Endodermal cell (in vitro differentiated cells): ENCODE measurements around the gene TTC21A. TPM values are rescaled to one million over a fixed set of nuclear protein-coding genes. Genes with fewer than 3 reads are reported as not detected.

Source experiments
- DNase-seq: peaks from one replicate; pipeline ENCODE4 v3.0.0-alpha.2; 2017
- H3K27ac ChIP-seq: 2 replicates; pipeline ENCODE4 v1.5.1; 2013; ENCODE audit warnings: mild to moderate bottlenecking, low read depth, low read length, moderate library complexity
- H3K27me3 ChIP-seq: 2 replicates; pipeline ENCODE4 v1.6.1; 2013; ENCODE audit warnings: mild to moderate bottlenecking, low read length, moderate library complexity; ENCODE audit not compliant: insufficient read depth, control insufficient read depth, poor library complexity, severe bottlenecking
- H3K36me3 ChIP-seq: 2 replicates; pipeline ENCODE4 v1.7.0; 2013; ENCODE audit warnings: mild to moderate bottlenecking, low read length, moderate library complexity; ENCODE audit not compliant: control insufficient read depth, insufficient read depth
- H3K4me1 ChIP-seq: one replicate; pipeline ENCODE4 v1.7.0; 2013; ENCODE audit warnings: low read length; ENCODE audit not compliant: control insufficient read depth, insufficient read depth
- H3K4me3 ChIP-seq: 2 replicates; pipeline ENCODE4 v1.5.1; 2013; ENCODE audit warnings: mild to moderate bottlenecking, low read length, moderate library complexity
- H3K9ac ChIP-seq: 2 replicates; pipeline ENCODE4 v1.6.1; 2013; ENCODE audit warnings: mild to moderate bottlenecking, low read length, moderate library complexity; ENCODE audit not compliant: poor library complexity, severe bottlenecking; ENCODE audit errors: extremely low read depth
- H3K9me3 ChIP-seq: 2 replicates; pipeline ENCODE4 v1.6.1; 2013; ENCODE audit warnings: mild to moderate bottlenecking, low read length, moderate library complexity; ENCODE audit not compliant: control insufficient read depth
- H3K27ac Mint-ChIP-seq: 2 replicates; pipeline ENCODE4 v1.8.0; 2020; ENCODE audit warnings: mixed read lengths
- H3K27me3 Mint-ChIP-seq: 2 replicates; pipeline ENCODE4 v1.8.0; 2021; ENCODE audit warnings: mild to moderate bottlenecking, mixed read lengths; ENCODE audit not compliant: insufficient read depth
- H3K36me3 Mint-ChIP-seq: 2 replicates; pipeline ENCODE4 v1.8.0; 2020; ENCODE audit warnings: low read depth, mixed read lengths
- H3K4me1 Mint-ChIP-seq: 2 replicates; pipeline ENCODE4 v1.8.0; 2020; ENCODE audit warnings: mixed read lengths
- H3K4me3 Mint-ChIP-seq: 2 replicates; pipeline ENCODE4 v1.8.0; 2020; ENCODE audit warnings: mild to moderate bottlenecking, moderate library complexity, mixed read lengths
- H3K9me3 Mint-ChIP-seq: 2 replicates; pipeline ENCODE4 v1.8.0; 2020; ENCODE audit warnings: mild to moderate bottlenecking, mixed read lengths
- CTCF ChIP-seq: fragments of 200-600 bp; sonication (generic); conservative IDR thresholded peaks from 2 replicates; pipeline ENCODE4 v1.5.0; 2021; ENCODE audit warnings: antibody characterized with exemption, mild to moderate bottlenecking
- WGBS, 2 experiments: methylation state at CpG; one replicate each; pipeline versions ENCODE4 v1.1.5 to v1.1.7; 2013; ENCODE audit warnings: missing lambda C conversion rate in 2 of 2, mixed read lengths in 1 of 2; ENCODE audit not compliant: insufficient coverage in 1 of 2, insufficient read length in 1 of 2; 5-methylcytosine and 5-hydroxymethylcytosine counted together
- total RNA-seq, 2 donors: library from RNA; stranded (reverse); fragmentation: NEBNext Ultra II Directional in 1 of 2; extraction: Animal tissue kit (Norgen Biotek cat#: 25700) in 1 of 2; gene quantifications; 2 replicates in 1 of 2; 3 replicates in 1 of 2; pipeline ENCODE4 v1.2.1, GENCODE V29; 2021

Gene TTC21A
- total RNA-seq, 2 donors from 2014 or later, result 5.7 to 5.8 TPM

DNA sequence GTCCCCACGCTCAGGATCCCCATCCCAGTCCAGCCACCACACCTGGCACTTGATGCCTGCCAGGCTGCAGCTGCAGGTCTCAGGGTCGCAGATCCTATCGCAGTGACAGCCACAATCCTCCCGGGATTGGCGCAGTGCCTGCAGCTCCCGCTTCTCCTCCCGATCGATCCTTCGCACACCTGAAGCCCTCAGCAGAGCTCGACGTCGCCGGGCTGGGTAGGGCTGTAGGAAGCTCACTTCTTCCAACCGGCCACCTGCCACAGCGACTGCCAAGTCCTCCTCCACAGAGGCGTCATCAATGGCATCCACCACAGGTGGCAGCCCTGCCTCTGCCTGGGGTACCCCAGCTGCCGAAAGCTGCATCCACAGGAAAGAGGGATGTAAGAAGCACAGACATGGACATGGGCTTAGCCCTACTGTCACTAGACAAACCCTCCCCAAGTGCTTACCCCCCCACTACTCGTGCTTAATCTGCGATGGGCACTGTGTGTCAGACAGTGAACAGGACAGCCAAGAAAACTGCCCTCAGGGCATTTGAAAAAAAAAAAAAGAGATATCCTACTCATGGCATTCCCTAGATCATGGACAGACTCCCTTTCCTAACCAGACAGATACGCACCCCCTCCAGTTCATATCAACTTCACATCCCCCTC is 36.7 kb downstream of the TTC21A start:
- peaks cover 42% of the 10 kb centered on the region for H3K36me3 Mint-ChIP-seq
- no peak overlapping the region for H3K4me3 Mint-ChIP-seq
- Histone ChIP-seq H3K27me3 (no peaks in the 10 kb centered on the region), H3K9me3 (no peaks in the 10 kb centered on the region), H3K4me1 (peaks cover 17% of the 10 kb centered on the region), H3K27ac (no peak overlapping the region), H3K36me3 (peaks cover 76% of the 10 kb centered on the region), H3K4me3 (no peak overlapping the region), H3K9ac (no peak overlapping the region)
- H3K27me3 Mint-ChIP-seq, result no peaks in the 10 kb centered on the region
- H3K27ac Mint-ChIP-seq, result peak overlapping the region; percentile 52
- peak; percentile 59 for DNase-seq
- H3K9me3 Mint-ChIP-seq, result no peaks in the 10 kb centered on the region
- TF ChIP-seq CTCF, result no peak
- 90 to 94% methylated on average over 15 to 20 of the region's 20 CpGs for WGBS, 2 experiments
- H3K4me1 Mint-ChIP-seq, result peaks cover 25% of the 10 kb centered on the region

- Histone ChIP-seq H3K36me3 (peaks cover 79% of the 10 kb centered on the region), H3K27ac (no peak overlapping the region), H3K27me3 (no peaks in the 10 kb centered on the region), H3K4me3 (no peak overlapping the region), H3K9me3 (no peaks in the 10 kb centered on the region), H3K9ac (no peak overlapping the region), H3K4me1 (peaks cover 24% of the 10 kb centered on the region)
- Mint-ChIP-seq H3K27ac (peak overlapping the region; percentile 52), H3K4me1 (peaks cover 31% of the 10 kb centered on the region), H3K4me3 (no peak overlapping the region), H3K9me3 (no peaks in the 10 kb centered on the region), H3K36me3 (peaks cover 42% of the 10 kb centered on the region), H3K27me3 (no peaks in the 10 kb centered on the region)
- TF ChIP-seq CTCF, result no peak
- peak; percentile 43 for DNase-seq
- WGBS, 2 experiments, result 93 to 98% methylated on average over 20 to 22 of the region's 23 CpGs
Observed at GRCh38 chr3:39144748-39145380, 37.4 kb downstream of the TTC21A start.

DNA sequence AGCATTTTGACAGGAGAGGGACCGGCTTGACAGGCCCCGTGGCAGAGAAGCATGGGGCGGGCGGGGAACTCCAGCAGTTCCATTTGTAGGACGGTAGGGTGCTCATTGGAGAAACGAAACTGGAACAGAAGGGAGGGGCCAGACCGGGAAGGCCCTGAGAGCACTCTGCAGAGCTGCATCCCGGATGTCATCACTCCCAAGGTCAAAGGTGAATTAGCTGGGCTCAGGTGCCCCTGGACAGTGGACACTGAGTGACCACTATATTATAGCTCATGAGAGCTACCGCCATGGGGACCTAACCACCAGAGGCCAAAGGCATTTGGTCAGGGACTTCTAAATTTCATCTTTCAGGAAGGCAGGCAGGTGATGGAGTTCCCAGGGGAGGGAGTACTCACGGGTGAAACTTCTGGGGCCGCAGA is 38.6 kb downstream of the TTC21A start:
- WGBS, 2 experiments, result 82 to 87% methylated on average over 10 to 11 of the region's 11 CpGs
- Histone ChIP-seq H3K4me1 (peaks cover 34% of the 10 kb centered on the region), H3K4me3 (no peak overlapping the region), H3K36me3 (peaks cover 67% of the 10 kb centered on the region), H3K27me3 (no peaks in the 10 kb centered on the region), H3K9ac (no peak overlapping the region), H3K27ac (no peak overlapping the region), H3K9me3 (no peaks in the 10 kb centered on the region)
- H3K27ac Mint-ChIP-seq, result no peak overlapping the region
- H3K4me1 Mint-ChIP-seq, result peaks cover 43% of the 10 kb centered on the region
- DNase-seq, result peak; percentile 49
- no peak overlapping the region for H3K4me3 Mint-ChIP-seq
- peaks cover 42% of the 10 kb centered on the region for H3K36me3 Mint-ChIP-seq
- H3K9me3 Mint-ChIP-seq, result no peaks in the 10 kb centered on the region
- no peaks in the 10 kb centered on the region for H3K27me3 Mint-ChIP-seq
- no peak for TF ChIP-seq CTCF
